ENCODE data around the gene TFIP11. TPM values are rescaled to one million over a fixed set of nuclear protein-coding genes. Genes with fewer than 3 reads are reported as not detected.

TFIP11 gene
- polyA plus RNA-seq, 1 experiment: 34.8 TPM

DNA sequence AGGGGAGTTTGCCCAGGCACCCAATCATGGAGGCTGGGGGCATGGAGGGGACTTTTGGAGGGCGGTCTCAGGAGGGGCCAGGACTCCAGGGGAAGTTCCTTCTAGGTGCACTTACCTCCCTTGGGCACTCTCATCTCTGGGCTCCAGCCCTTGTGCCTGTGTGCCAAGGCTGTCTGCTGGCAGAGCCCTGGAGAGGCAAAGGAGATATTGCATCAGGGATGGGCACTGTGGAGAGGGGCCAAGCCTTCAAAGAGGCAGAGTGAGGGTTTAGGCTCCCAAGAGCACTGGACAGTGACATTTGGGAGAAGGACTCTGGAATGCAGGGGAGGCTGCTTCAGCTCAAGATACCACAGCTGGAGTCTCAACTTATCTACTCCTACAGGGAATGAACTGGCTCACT lies 32.2 kb upstream of the TFIP11 start:
- H3K9me3 ChIP-seq (ENCODE audit: control insufficient read depth, insufficient read depth, low read length): no peaks in the 10 kb centered on the region
- POLR2A ChIA-PET: no interaction called here
- H3K4me3 ChIP-seq (ENCODE audit: low read depth, low read length): no peak overlapping the region
- no peak for DNase-seq (ENCODE audit: low read depth, low spot score)
- TF ChIP-seq, protein P1, sequence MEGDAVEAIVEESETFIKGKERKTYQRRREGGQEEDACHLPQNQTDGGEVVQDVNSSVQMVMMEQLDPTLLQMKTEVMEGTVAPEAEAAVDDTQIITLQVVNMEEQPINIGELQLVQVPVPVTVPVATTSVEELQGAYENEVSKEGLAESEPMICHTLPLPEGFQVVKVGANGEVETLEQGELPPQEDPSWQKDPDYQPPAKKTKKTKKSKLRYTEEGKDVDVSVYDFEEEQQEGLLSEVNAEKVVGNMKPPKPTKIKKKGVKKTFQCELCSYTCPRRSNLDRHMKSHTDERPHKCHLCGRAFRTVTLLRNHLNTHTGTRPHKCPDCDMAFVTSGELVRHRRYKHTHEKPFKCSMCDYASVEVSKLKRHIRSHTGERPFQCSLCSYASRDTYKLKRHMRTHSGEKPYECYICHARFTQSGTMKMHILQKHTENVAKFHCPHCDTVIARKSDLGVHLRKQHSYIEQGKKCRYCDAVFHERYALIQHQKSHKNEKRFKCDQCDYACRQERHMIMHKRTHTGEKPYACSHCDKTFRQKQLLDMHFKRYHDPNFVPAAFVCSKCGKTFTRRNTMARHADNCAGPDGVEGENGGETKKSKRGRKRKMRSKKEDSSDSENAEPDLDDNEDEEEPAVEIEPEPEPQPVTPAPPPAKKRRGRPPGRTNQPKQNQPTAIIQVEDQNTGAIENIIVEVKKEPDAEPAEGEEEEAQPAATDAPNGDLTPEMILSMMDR (IDR thresholded peaks at IDR 0.05; ENCODE audit: low read depth, low read length): no peak
- no peak overlapping the region for H3K27ac ChIP-seq (ENCODE audit: low read depth, low read length)
- CTCF ChIA-PET: no interaction called here
- no peaks in the 10 kb centered on the region for H3K27me3 ChIP-seq (ENCODE audit: control insufficient read depth, insufficient read depth, low read length)

GRCh38 chr22:26542831-26543230 lies 30.6 kb upstream of the TFIP11 start:
- POLR2A ChIA-PET: no interaction called here
- H3K9me3 ChIP-seq (ENCODE audit: control insufficient read depth, insufficient read depth, low read length): no peaks in the 10 kb centered on the region
- no peak overlapping the region for H3K27ac ChIP-seq (ENCODE audit: low read depth, low read length)
- CTCF ChIA-PET: no interaction called here
- TF ChIP-seq, protein P1 (IDR thresholded peaks at IDR 0.05; ENCODE audit: low read depth, low read length): no peak
- no peak overlapping the region for H3K4me3 ChIP-seq (ENCODE audit: low read depth, low read length)
- no peaks in the 10 kb centered on the region for H3K27me3 ChIP-seq (ENCODE audit: control insufficient read depth, insufficient read depth, low read length)
- DNase-seq (ENCODE audit: low read depth, low spot score): no peak

DNA sequence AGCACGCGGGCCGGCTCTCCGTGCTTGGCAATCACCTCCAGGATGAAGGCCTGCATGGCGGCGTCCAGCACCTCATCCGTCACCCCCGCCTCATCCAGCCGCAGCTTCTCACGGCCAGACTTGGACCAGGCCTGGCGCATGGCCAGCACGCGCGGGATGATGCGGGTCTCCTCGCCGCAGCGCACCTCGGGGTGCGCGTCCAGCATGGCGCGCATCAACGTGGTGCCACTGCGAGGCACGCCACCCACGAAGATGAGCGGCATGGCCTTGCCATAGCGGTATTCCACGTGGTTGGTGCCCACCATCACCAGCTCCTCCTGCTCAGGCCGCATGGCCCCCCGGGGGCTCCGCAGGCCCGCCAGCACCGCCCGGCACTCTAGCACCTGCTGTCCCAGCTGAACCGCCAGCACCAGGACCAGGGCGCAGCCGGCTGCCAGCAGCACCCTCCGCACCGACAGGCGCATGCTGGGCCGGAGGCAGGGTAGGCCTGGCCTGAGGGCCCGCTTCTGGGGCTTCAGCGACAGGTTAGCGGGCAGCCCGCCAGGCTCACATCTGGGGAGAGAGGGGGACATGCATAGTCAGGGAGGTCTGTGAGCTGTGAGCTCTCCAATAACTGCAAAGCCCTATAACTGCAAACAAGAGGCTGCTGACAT lies 29.0 kb upstream of the TFIP11 start:
- CTCF ChIA-PET: no interaction called here
- TF ChIP-seq, protein P1 (IDR thresholded peaks at IDR 0.05; ENCODE audit: low read depth, low read length): no peak
- H3K9me3 ChIP-seq (ENCODE audit: control insufficient read depth, insufficient read depth, low read length): no peaks in the 10 kb centered on the region
- no peak overlapping the region for H3K4me3 ChIP-seq (ENCODE audit: low read depth, low read length)
- no peak for DNase-seq (ENCODE audit: low read depth, low spot score)
- no peaks in the 10 kb centered on the region for H3K27me3 ChIP-seq (ENCODE audit: control insufficient read depth, insufficient read depth, low read length)
- POLR2A ChIA-PET: interaction anchor here (0.6 kb wide), 1 partner anchor 42 kb away, joined by 3 read pairs; no protein-coding TSS in a partner anchor
- H3K27ac ChIP-seq (ENCODE audit: low read depth, low read length): no peak overlapping the region

DNA sequence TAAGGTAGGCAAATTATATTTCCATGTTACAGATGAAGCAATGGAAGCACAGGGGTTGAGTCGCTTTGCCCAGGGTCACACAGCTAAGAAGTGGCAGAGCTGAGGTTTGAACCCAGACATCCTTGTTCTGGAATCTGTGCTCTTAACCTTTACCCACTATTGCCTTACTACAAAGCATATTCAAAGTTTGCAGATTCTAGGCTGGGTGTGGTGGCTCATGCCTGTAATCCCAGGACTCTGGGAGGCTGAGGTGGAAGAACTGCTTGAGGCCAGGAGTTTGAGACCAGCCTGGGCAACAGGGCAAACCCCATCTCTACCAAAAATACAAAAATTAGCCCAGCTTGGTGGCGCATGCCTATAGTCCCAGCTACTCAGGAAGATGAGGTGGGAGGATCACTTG lies 27.8 kb upstream of the TFIP11 start:
- CTCF ChIA-PET: no interaction called here
- TF ChIP-seq, protein P1 (IDR thresholded peaks at IDR 0.05; ENCODE audit: low read depth, low read length): no peak
- Histone ChIP-seq H3K27me3 (ENCODE audit: control insufficient read depth, insufficient read depth, low read length) (no peaks in the 10 kb centered on the region), H3K4me3 (ENCODE audit: low read depth, low read length) (no peak overlapping the region), H3K27ac (ENCODE audit: low read depth, low read length) (no peak overlapping the region), H3K9me3 (ENCODE audit: control insufficient read depth, insufficient read depth, low read length) (no peaks in the 10 kb centered on the region)
- DNase-seq (ENCODE audit: low read depth, low spot score): no peak
- POLR2A ChIA-PET: no interaction called here

- Histone ChIP-seq H3K27ac (ENCODE audit: low read depth, low read length) (no peak overlapping the region), H3K9me3 (ENCODE audit: control insufficient read depth, insufficient read depth, low read length) (no peaks in the 10 kb centered on the region), H3K27me3 (ENCODE audit: control insufficient read depth, insufficient read depth, low read length) (no peaks in the 10 kb centered on the region), H3K4me3 (ENCODE audit: low read depth, low read length) (no peak overlapping the region)
- ChIA-PET CTCF (no interaction called here), POLR2A (no interaction called here)
- DNase-seq (ENCODE audit: low read depth, low spot score): no peak
- TF ChIP-seq, protein P1 (IDR thresholded peaks at IDR 0.05; ENCODE audit: low read depth, low read length): no peak
Observed at GRCh38 chr22:26536762-26537134, 24.5 kb upstream of the TFIP11 start.
